MCF 10A (cell line): Measurements from ENCODE around the gene LTK. TPM values are rescaled to one million over a fixed set of nuclear protein-coding genes. Genes with fewer than 3 reads are reported as not detected.

Experiments used
- Bru-seq: library from RNA; stranded (reverse); fragments of 400-500 nt; gene quantifications from one replicate; lab custom pipeline; 2021; lab: Mats Ljungman, UMichigan
- BruChase-seq, 2 experiments: library from RNA; stranded (reverse); fragments of 400-500 nt; gene quantifications; one replicate each; lab custom pipeline; 2021; lab: Mats Ljungman, UMichigan
- BruUV-seq: library from RNA; stranded (reverse); fragments of 400-500 nt; replicated peaks from 2 replicates; lab custom pipeline; 2021; lab: Mats Ljungman, UMichigan
- CTCF ChIA-PET: fragments of 300-600 bp; sonication (Branson Sonifier 250); formaldehyde crosslinking; extraction: SDS; loops from one replicate; lab custom pipeline; 2021; ENCODE audit warnings: antibody characterized with exemption, inconsistent platforms; lab: Yijun Ruan, JAX
- POLR2A ChIA-PET: fragments of 300-600, 350-650 bp; sonication (Branson Sonifier 250); formaldehyde crosslinking; extraction: SDS; loops from one replicate; lab custom pipeline; 2020; ENCODE audit warnings: antibody characterized with exemption, inconsistent platforms; lab: Yijun Ruan, JAX
- DNase-seq: peaks from one replicate; pipeline ENCODE4 v3.0.0-alpha.2; 2018; ENCODE audit not compliant: unreplicated experiment
- H3K27ac Mint-ChIP-seq: one replicate; pipeline ENCODE4 v1.8.0; 2022; ENCODE audit warnings: mild to moderate bottlenecking, low read depth, mixed read lengths; ENCODE audit not compliant: unreplicated experiment
- H3K27me3 Mint-ChIP-seq: one replicate; pipeline ENCODE4 v1.8.0; 2022; ENCODE audit warnings: mixed read lengths; ENCODE audit not compliant: insufficient read depth, unreplicated experiment
- H3K36me3 Mint-ChIP-seq: one replicate; pipeline ENCODE4 v1.8.0; 2022; ENCODE audit warnings: mild to moderate bottlenecking, moderate library complexity, mixed read lengths; ENCODE audit not compliant: insufficient read depth, unreplicated experiment
- H3K4me1 Mint-ChIP-seq: one replicate; pipeline ENCODE4 v1.8.0; 2022; ENCODE audit warnings: mixed read lengths; ENCODE audit not compliant: insufficient read depth, unreplicated experiment
- H3K4me3 Mint-ChIP-seq: one replicate; pipeline ENCODE4 v1.8.0; 2022; ENCODE audit warnings: mild to moderate bottlenecking, moderate library complexity, mixed read lengths; ENCODE audit not compliant: unreplicated experiment
- H3K9me3 Mint-ChIP-seq: one replicate; pipeline ENCODE4 v1.8.0; 2022; ENCODE audit warnings: mixed read lengths; ENCODE audit not compliant: unreplicated experiment
- intact Hi-C: fragments of 100-400 bp; cut with micrococcal nuclease; formaldehyde crosslinking; loops from 2 replicates; pipeline ENCODE4 v1.14.1; 2022
- long read RNA-seq: library from polyadenylated mRNA; stranded (forward); transcript quantifications from one replicate; pipeline ENCODE4 v2.0.0, GENCODE V29; 2022
- total RNA-seq: library from RNA; stranded (reverse); gene quantifications from 2 replicates; pipeline ENCODE4 v1.2.3, GENCODE V29; 2022
- TF ChIP-seq, protein P1 (sequence below): fragments of 200-600 bp; IDR thresholded peaks from one replicate; pipeline ENCODE4 v1.8.0; 2022; ENCODE audit warnings: antibody characterized with exemption, mild to moderate bottlenecking; ENCODE audit not compliant: unreplicated experiment

LTK gene
- 0.17 TPM in 1 of 2 replicates, not detected in the other for total RNA-seq
- percentile 16 among the genes with signal in this experiment for Bru-seq, nascent RNA
- BruChase-seq, experiment 1, labeled RNA remaining after a 6-hour chase = percentile 37 among the genes with signal in this experiment
- BruChase-seq, experiment 2, labeled RNA remaining after a 2-hour chase = percentile 22 among the genes with signal in this experiment
- long read RNA-seq = 0 reads

GRCh38 chr15:41513506-41514227 lies at the start of gene LTK:
LTK (minus strand) TSS chr15:41513827; CDS start chr15:41513709, 118 bp downstream.
- H3K4me3 Mint-ChIP-seq = no peak within 1 kb of the TSS
- no peak for DNase-seq
- intact Hi-C loops = no loop called here
- H3K27ac Mint-ChIP-seq = no peak within 1 kb of the TSS
- no peaks in the 10 kb centered on the region for H3K9me3 Mint-ChIP-seq
- CTCF ChIA-PET = no interaction called here
- H3K36me3 Mint-ChIP-seq = peaks cover 25% of the 10 kb centered on the region
- H3K4me1 Mint-ChIP-seq = no peaks in the 10 kb centered on the region
- H3K27me3 Mint-ChIP-seq = no peaks in the 10 kb centered on the region
- BruUV-seq = no TSS peak
- POLR2A ChIA-PET = interaction anchor here (0.5 kb wide), 1 partner anchor 882 kb away, joined by 3 read pairs; no protein-coding TSS in a partner anchor
- TF ChIP-seq, protein P1, sequence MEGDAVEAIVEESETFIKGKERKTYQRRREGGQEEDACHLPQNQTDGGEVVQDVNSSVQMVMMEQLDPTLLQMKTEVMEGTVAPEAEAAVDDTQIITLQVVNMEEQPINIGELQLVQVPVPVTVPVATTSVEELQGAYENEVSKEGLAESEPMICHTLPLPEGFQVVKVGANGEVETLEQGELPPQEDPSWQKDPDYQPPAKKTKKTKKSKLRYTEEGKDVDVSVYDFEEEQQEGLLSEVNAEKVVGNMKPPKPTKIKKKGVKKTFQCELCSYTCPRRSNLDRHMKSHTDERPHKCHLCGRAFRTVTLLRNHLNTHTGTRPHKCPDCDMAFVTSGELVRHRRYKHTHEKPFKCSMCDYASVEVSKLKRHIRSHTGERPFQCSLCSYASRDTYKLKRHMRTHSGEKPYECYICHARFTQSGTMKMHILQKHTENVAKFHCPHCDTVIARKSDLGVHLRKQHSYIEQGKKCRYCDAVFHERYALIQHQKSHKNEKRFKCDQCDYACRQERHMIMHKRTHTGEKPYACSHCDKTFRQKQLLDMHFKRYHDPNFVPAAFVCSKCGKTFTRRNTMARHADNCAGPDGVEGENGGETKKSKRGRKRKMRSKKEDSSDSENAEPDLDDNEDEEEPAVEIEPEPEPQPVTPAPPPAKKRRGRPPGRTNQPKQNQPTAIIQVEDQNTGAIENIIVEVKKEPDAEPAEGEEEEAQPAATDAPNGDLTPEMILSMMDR = no peak

DNA sequence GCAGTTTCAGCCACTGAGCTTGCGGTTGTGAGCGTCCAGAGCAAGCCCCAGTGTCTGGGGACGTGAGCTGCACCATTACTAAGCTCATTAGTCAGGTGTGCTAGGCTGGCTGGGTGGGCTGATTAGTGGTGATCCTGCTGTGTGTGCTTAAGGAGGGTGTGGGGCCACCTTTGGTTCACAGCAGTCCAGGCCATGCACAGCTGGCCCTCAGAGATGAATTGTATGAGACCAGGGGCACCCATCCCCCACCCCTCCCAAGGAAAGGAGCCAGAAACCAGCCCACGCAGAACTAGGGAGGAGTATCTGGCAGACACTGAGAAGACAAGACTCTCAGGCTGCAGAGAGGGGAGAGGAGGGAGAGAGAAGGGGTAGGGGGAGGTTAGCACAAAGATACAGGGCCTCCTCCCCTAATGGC lies 49.2 kb upstream of the LTK start:
- H3K27me3 Mint-ChIP-seq = no peaks in the 10 kb centered on the region
- no peaks in the 10 kb centered on the region for H3K36me3 Mint-ChIP-seq
- ChIA-PET CTCF (interaction anchor here (0.6 to 1.1 kb wide), 3 partner anchors 41 to 209 kb away, joined by 3 to 4 read pairs (median 4); no protein-coding TSS in a partner anchor), POLR2A (no interaction called here)
- intact Hi-C loops = no loop called here
- H3K27ac Mint-ChIP-seq = no peak overlapping the region
- H3K4me3 Mint-ChIP-seq = no peak overlapping the region
- no peak for DNase-seq
- H3K9me3 Mint-ChIP-seq = no peaks in the 10 kb centered on the region
- BruUV-seq = no TSS peak
- no peaks in the 10 kb centered on the region for H3K4me1 Mint-ChIP-seq
- TF ChIP-seq, protein P1 = no peak

GRCh38 chr15:41562244-41562643 lies 48.6 kb upstream of the LTK start:
- POLR2A ChIA-PET = interaction anchor here (0.6 kb wide), 1 partner anchor 179 kb away, joined by 3 read pairs; no protein-coding TSS in a partner anchor

More at GRCh38 chr15:41562244-41562643, 48.6 kb upstream of the LTK start:
- Mint-ChIP-seq H3K4me3 (no peak overlapping the region), H3K36me3 (no peaks in the 10 kb centered on the region), H3K9me3 (no peaks in the 10 kb centered on the region), H3K27ac (no peak overlapping the region), H3K4me1 (no peaks in the 10 kb centered on the region), H3K27me3 (no peaks in the 10 kb centered on the region)
- DNase-seq = no peak
- intact Hi-C loops = no loop called here
- TF ChIP-seq, protein P1 = no peak
- CTCF ChIA-PET = interaction anchor here (0.9 to 1.1 kb wide), 2 partner anchors 41 to 210 kb away, joined by 4 read pairs; no protein-coding TSS in a partner anchor
- BruUV-seq = no TSS peak
